ENCODE data around the gene POU4F2. TPM values are rescaled to one million over a fixed set of nuclear protein-coding genes. Genes with fewer than 3 reads are reported as not detected.
"Not testable (repeated sequence)": the region's sequence is repeated elsewhere in the genome, so short reads cannot be mapped to it uniquely, and the experiment has no call there.

The POU4F2 gene
- total RNA-seq, 1 donor from 2014 or later = not detected

GRCh38 chr4:146654687-146655520, 16.2 kb downstream of the POU4F2 start:
- no peak for DNase-seq (ENCODE audit: low spot score)

GRCh38 chr4:146655521-146655856, 16.8 kb downstream of the POU4F2 start:
- DNase-seq (ENCODE audit: low spot score) = no peak

GRCh38 chr4:146661367-146661766, 22.7 kb downstream of the POU4F2 start:
- DNase-seq (ENCODE audit: low spot score) = no peak

- DNase-seq (ENCODE audit: low spot score) = not testable (repeated sequence)
These were observed 25.2 kb downstream of the POU4F2 start for GRCh38 chr4:146663968-146664311.

- DNase-seq (ENCODE audit: low spot score) = no peak
These were observed 36.3 kb downstream of the POU4F2 start for GRCh38 chr4:146674829-146675570.

Other genes with a start within 250 kb of the POU4F2 start
- gene SLC10A7, start 117.0 kb upstream of the POU4F2 start, total RNA-seq = 26.7 TPM